PC-9 (cell line): ENCODE results near the gene PFKFB4. TPM values are rescaled to one million over a fixed set of nuclear protein-coding genes. Genes with fewer than 3 reads are reported as not detected.

Experiments
- BruUV-seq: library from RNA; stranded (reverse); fragments of 400-500 nt; replicated peaks from 2 replicates; lab custom pipeline; 2021; lab: Mats Ljungman, UMichigan
- CTCF ChIA-PET: fragments of 300-600 bp; sonication (Branson Sonifier 250); formaldehyde crosslinking; loops from one replicate; lab custom pipeline; 2022; ENCODE audit warnings: antibody characterized with exemption; lab: Charles Lee
- POLR2A ChIA-PET: fragments of 300-600 bp; sonication (Branson Sonifier 250); formaldehyde crosslinking; loops from one replicate; lab custom pipeline; 2022; ENCODE audit warnings: antibody characterized with exemption; ENCODE audit not compliant: unreplicated experiment; lab: Charles Lee
- DNase-seq, 2 experiments: peaks; one replicate each; pipeline versions ENCODE4 v3.0.0 to v3.0.0-alpha.2; 2015 to 2022; ENCODE audit warnings: mixed read lengths in 1 of 2
- H2AFZ ChIP-seq: fragments of 200-600 bp; sonication (generic); 2 replicates; pipeline ENCODE4 v1.8.1; 2017; ENCODE audit warnings: antibody characterized with exemption
- H3F3A ChIP-seq: fragments of 200-600 bp; sonication (generic); 2 replicates; pipeline ENCODE4 v1.8.1; 2017; ENCODE audit warnings: antibody characterized with exemption, mild to moderate bottlenecking, low read depth; ENCODE audit not compliant: insufficient read depth
- H3K27ac ChIP-seq: fragments of 200-600 bp; sonication (generic); 2 replicates; pipeline ENCODE4 v1.6.1; 2016; ENCODE audit warnings: mixed run types
- H3K27me3 ChIP-seq: fragments of 200-600 bp; sonication (generic); 2 replicates; pipeline ENCODE4 v1.6.1; 2016; ENCODE audit warnings: low read depth, mixed run types; ENCODE audit not compliant: insufficient read depth
- H3K36me3 ChIP-seq: fragments of 200-600 bp; sonication (generic); 2 replicates; pipeline ENCODE4 v1.6.1; 2016; ENCODE audit warnings: low read depth, mixed run types
- H3K4me1 ChIP-seq: fragments of 200-600 bp; sonication (generic); replicated peaks from 2 replicates; pipeline ENCODE4 v1.6.1; 2016; ENCODE audit warnings: mixed run types; ENCODE audit not compliant: insufficient read depth
- H3K4me2 ChIP-seq: fragments of 200-600 bp; sonication (generic); 2 replicates; pipeline ENCODE4 v1.6.1; 2017; ENCODE audit warnings: mixed run types
- H3K4me3 ChIP-seq: fragments of 200-600 bp; sonication (generic); 2 replicates; pipeline ENCODE4 v1.6.1; 2016; ENCODE audit warnings: mixed run types
- H3K79me2 ChIP-seq: fragments of 200-600 bp; sonication (generic); 2 replicates; pipeline ENCODE4 v1.6.1; 2017; ENCODE audit warnings: low read depth, mixed run types
- H3K9me2 ChIP-seq: fragments of 200-600 bp; sonication (generic); 2 replicates; pipeline ENCODE4 v1.8.1; 2017; ENCODE audit warnings: mild to moderate bottlenecking; ENCODE audit not compliant: insufficient read depth
- H3K9me3 ChIP-seq: fragments of 200-600 bp; sonication (generic); 2 replicates; pipeline ENCODE4 v1.8.1; 2016; ENCODE audit warnings: low read depth; ENCODE audit not compliant: insufficient read depth
- H4K20me1 ChIP-seq: fragments of 200-600 bp; sonication (generic); 2 replicates; pipeline ENCODE4 v1.8.1; 2017; ENCODE audit not compliant: insufficient read depth
- CTCF ChIP-seq: fragments of 200-600 bp; sonication (generic); conservative IDR thresholded peaks from 2 replicates; pipeline ENCODE4 v1.6.1; 2017; ENCODE audit warnings: mixed run types, antibody characterized with exemption, mild to moderate bottlenecking, moderate library complexity
- EZH2 ChIP-seq: fragments of 200-600 bp; sonication (generic); IDR thresholded peaks from 2 replicates; pipeline ENCODE4 v1.8.0; 2017; ENCODE audit warnings: antibody characterized with exemption, low read depth
- intact Hi-C: fragments of 100-400 bp; cut with micrococcal nuclease; formaldehyde crosslinking; loops from one replicate; pipeline ENCODE4 v1.10.0; 2022; ENCODE audit not compliant: unreplicated experiment
- total RNA-seq: library from RNA; stranded (reverse); gene quantifications from 2 replicates; pipeline ENCODE4 v1.2.3, GENCODE V29; 2021

Gene PFKFB4
- total RNA-seq, 1 experiment from 2014 or later, result 13.3 TPM

GRCh38 chr3:48528048-48528447 lies 28.6 kb downstream of the PFKFB4 start:
- H3K9me3 ChIP-seq, result no peaks in the 10 kb centered on the region
- POLR2A ChIA-PET, result interaction anchor here (0.6 kb wide), 1 partner anchor 13 kb away, joined by 3 read pairs; no protein-coding TSS in a partner anchor
- H3K27me3 ChIP-seq, result no peaks in the 10 kb centered on the region
- CTCF ChIA-PET, result no interaction called here
- intact Hi-C loops, result no loop called here
- DNase-seq, result no peak
- no peaks in the 10 kb centered on the region for H3K9me2 ChIP-seq
- H3K4me3 ChIP-seq, result no peak overlapping the region
- H4K20me1 ChIP-seq, result no peaks in the 10 kb centered on the region
- no peaks in the 10 kb centered on the region for H3K79me2 ChIP-seq
- H3K4me2 ChIP-seq, result no peak overlapping the region
- BruUV-seq, result no TSS peak
- no peak overlapping the region for H3K27ac ChIP-seq
- no peak overlapping the region for H2AFZ ChIP-seq
- H3K4me1 ChIP-seq, result no peaks in the 10 kb centered on the region
- H3F3A ChIP-seq, result 0 out of 2 replicates have a peak, but pooled peaks cover 2% of the 10 kb centered on the region
- no peaks in the 10 kb centered on the region for H3K36me3 ChIP-seq
- TF ChIP-seq CTCF (no peak), EZH2 (no peak)

- no peaks in the 10 kb centered on the region for H3K27me3 ChIP-seq
- no peaks in the 10 kb centered on the region for H3K9me3 ChIP-seq
- H3K36me3 ChIP-seq, result no peaks in the 10 kb centered on the region
- H3K79me2 ChIP-seq, result no peaks in the 10 kb centered on the region
- ChIA-PET POLR2A (no interaction called here), CTCF (no interaction called here)
- H3K4me2 ChIP-seq, result no peak overlapping the region
- no peaks in the 10 kb centered on the region for H4K20me1 ChIP-seq
- H3F3A ChIP-seq, result no peaks in the 10 kb centered on the region
- H2AFZ ChIP-seq, result no peak overlapping the region
- BruUV-seq, result no TSS peak
- no peaks in the 10 kb centered on the region for H3K4me1 ChIP-seq
- H3K9me2 ChIP-seq, result no peaks in the 10 kb centered on the region
- intact Hi-C loops, result no loop called here
- no peak for TF ChIP-seq EZH2
- no peak for TF ChIP-seq CTCF
- no peak for DNase-seq
- H3K27ac ChIP-seq, result no peak overlapping the region
- no peak overlapping the region for H3K4me3 ChIP-seq
Measured at GRCh38 chr3:48524970-48525369, 31.6 kb downstream of the PFKFB4 start.

GRCh38 chr3:48521635-48522034 lies 35.0 kb downstream of the PFKFB4 start:
- Histone ChIP-seq H3K79me2 (no peaks in the 10 kb centered on the region), H3K36me3 (no peaks in the 10 kb centered on the region), H3K9me3 (no peaks in the 10 kb centered on the region), H3K27me3 (no peaks in the 10 kb centered on the region), H3K9me2 (no peaks in the 10 kb centered on the region), H3K4me2 (no peak overlapping the region), H4K20me1 (no peaks in the 10 kb centered on the region), H3K4me3 (no peak overlapping the region), H3K4me1 (no peaks in the 10 kb centered on the region), H3F3A (no peaks in the 10 kb centered on the region), H2AFZ (no peak overlapping the region), H3K27ac (no peak overlapping the region)
- intact Hi-C loops, result no loop called here
- no TSS peak for BruUV-seq
- TF ChIP-seq EZH2 (no peak), CTCF (no peak)
- DNase-seq, result no peak
- CTCF ChIA-PET, result no interaction called here
- POLR2A ChIA-PET, result no interaction called here
